ENCODE data around the gene IFNW1. TPM values are rescaled to one million over a fixed set of nuclear protein-coding genes. Genes with fewer than 3 reads are reported as not detected.
A peak's percentile ranks its signal among the peaks of the same experiment; 100 is the strongest.

Gene IFNW1
- total RNA-seq, 1 experiment from 2014 or later, result not detected

DNA sequence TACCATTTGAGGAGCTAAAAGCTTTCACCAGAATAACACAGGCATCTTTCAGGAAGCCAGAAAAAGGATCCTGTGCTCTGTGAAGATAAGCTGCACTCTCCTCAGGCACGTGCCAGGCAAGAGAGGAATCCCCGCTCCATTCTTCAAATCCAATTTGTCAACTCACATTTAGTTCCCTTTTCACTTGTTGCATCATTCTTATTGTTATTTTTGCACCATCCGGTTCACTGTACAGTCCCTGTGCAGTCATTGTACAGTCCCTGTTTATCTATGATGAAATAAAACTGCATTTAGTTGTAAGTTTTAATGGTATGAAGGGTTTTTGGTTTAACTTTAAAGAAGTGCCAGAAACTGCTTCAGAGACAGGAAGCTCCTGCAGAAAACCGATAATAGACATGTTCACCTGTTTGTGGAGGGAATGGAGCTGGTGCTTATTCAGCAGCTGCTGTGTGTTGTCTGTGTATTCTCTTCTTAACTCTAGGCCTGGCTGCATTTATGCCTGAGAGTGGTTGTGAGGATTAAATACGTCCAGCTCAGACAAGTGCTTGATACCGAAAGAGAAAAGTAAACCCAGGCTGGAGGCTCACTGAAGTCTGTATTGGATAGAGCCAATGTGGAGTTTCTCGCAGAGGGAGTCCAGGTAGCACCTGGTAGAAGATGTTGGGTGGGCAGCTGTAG is 22.4 kb downstream of the IFNW1 start (continued):
- TF ChIP-seq, protein P1, sequence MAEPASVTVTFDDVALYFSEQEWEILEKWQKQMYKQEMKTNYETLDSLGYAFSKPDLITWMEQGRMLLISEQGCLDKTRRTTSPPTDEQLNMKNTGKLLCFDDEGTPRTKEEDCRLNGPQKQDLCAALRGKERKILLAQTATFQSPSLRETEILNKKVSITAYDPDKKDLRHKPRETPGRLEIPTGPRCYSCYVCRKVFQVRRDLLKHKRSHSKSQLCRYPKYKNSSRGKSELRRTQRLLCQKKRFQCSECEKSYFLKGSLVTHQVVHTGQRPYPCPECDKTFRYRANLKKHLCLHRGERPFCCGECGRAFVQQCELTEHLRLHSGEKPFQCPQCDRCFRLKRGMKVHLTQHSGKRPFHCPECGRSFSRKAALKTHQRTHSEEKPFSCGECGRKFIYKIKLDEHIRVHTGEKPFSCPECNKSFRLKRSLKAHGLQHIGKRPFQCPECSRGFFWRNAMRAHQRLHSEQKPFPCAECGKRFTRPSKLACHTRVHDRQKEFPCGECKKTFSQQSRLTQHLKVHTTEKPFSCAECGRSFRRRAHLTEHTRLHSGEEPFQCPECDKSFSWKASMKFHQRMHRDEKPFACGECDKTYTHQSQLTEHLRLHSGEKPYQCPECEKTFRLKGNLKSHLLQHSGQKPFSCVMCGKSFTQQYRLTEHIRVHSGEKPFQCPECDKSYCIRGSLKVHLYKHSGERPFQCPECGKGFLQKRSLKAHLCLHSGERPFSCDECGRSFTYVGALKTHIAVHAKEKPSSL (CRISPR knock-in tag; conservative IDR thresholded peaks at IDR 0.05), result no peak
- TF ChIP-seq MYBL2 (CRISPR knock-in tag; IDR thresholded peaks at IDR 0.05), result no peak
- TF ChIP-seq, protein P2, sequence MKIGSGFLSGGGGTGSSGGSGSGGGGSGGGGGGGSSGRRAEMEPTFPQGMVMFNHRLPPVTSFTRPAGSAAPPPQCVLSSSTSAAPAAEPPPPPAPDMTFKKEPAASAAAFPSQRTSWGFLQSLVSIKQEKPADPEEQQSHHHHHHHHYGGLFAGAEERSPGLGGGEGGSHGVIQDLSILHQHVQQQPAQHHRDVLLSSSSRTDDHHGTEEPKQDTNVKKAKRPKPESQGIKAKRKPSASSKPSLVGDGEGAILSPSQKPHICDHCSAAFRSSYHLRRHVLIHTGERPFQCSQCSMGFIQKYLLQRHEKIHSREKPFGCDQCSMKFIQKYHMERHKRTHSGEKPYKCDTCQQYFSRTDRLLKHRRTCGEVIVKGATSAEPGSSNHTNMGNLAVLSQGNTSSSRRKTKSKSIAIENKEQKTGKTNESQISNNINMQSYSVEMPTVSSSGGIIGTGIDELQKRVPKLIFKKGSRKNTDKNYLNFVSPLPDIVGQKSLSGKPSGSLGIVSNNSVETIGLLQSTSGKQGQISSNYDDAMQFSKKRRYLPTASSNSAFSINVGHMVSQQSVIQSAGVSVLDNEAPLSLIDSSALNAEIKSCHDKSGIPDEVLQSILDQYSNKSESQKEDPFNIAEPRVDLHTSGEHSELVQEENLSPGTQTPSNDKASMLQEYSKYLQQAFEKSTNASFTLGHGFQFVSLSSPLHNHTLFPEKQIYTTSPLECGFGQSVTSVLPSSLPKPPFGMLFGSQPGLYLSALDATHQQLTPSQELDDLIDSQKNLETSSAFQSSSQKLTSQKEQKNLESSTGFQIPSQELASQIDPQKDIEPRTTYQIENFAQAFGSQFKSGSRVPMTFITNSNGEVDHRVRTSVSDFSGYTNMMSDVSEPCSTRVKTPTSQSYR (CRISPR knock-in tag; IDR thresholded peaks at IDR 0.05), result no peak
- TF ChIP-seq NR3C1 (CRISPR knock-in tag; conservative IDR thresholded peaks at IDR 0.05; ENCODE audit: low read depth), result no peak
- TF ChIP-seq, protein P3, sequence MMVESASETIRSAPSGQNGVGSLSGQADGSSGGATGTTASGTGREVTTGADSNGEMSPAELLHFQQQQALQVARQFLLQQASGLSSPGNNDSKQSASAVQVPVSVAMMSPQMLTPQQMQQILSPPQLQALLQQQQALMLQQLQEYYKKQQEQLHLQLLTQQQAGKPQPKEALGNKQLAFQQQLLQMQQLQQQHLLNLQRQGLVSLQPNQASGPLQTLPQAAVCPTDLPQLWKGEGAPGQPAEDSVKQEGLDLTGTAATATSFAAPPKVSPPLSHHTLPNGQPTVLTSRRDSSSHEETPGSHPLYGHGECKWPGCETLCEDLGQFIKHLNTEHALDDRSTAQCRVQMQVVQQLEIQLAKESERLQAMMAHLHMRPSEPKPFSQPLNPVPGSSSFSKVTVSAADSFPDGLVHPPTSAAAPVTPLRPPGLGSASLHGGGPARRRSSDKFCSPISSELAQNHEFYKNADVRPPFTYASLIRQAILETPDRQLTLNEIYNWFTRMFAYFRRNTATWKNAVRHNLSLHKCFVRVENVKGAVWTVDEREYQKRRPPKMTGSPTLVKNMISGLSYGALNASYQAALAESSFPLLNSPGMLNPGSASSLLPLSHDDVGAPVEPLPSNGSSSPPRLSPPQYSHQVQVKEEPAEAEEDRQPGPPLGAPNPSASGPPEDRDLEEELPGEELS (CRISPR knock-in tag; IDR thresholded peaks at IDR 0.05), result no peak

DNA sequence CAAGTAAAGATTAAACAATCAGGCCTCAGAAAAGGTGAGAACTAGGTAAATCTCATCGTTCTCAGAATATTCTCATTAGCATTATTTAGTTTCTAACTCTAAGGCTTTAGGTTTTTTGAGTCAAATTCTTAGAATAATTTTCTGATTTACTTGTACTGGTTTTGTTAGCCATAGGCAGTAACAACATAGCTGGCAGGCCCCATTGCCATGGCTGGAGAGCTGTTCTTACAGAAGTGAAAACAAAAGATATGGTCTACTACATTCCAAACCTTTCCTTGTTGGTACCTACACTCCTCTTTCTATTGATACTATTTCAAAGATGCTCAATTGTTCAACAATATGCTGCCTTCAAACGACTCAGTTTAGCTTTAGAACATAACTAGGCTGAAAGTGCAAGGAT is 27.3 kb downstream of the IFNW1 start:
- Mint-ChIP-seq H3K27me3 (ENCODE audit: low read depth) (no peaks in the 10 kb centered on the region), H3K36me3 (no peaks in the 10 kb centered on the region), H3K9me3 (no peaks in the 10 kb centered on the region), H3K4me1 (no peaks in the 10 kb centered on the region), H3K27ac (no peak overlapping the region), H3K4me3 (no peak overlapping the region)
- POLR2A ChIA-PET, result no interaction called here
- TF ChIP-seq ESRRA (CRISPR knock-in tag; IDR thresholded peaks at IDR 0.05; ENCODE audit: borderline replicate concordance), result no peak
- TF ChIP-seq, protein P4, sequence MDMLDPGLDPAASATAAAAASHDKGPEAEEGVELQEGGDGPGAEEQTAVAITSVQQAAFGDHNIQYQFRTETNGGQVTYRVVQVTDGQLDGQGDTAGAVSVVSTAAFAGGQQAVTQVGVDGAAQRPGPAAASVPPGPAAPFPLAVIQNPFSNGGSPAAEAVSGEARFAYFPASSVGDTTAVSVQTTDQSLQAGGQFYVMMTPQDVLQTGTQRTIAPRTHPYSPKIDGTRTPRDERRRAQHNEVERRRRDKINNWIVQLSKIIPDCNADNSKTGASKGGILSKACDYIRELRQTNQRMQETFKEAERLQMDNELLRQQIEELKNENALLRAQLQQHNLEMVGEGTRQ (CRISPR knock-in tag; IDR thresholded peaks at IDR 0.05), result no peak
- TF ChIP-seq CREM (CRISPR knock-in tag; IDR thresholded peaks at IDR 0.05), result no peak
- CTCF ChIA-PET, result interaction anchor here (0.8 kb wide), 1 partner anchor 35 kb away, joined by 3 read pairs; no protein-coding TSS in a partner anchor
- ATAC-seq (no peak), DNase-seq (ENCODE audit: low spot score) (no peak)

DNA sequence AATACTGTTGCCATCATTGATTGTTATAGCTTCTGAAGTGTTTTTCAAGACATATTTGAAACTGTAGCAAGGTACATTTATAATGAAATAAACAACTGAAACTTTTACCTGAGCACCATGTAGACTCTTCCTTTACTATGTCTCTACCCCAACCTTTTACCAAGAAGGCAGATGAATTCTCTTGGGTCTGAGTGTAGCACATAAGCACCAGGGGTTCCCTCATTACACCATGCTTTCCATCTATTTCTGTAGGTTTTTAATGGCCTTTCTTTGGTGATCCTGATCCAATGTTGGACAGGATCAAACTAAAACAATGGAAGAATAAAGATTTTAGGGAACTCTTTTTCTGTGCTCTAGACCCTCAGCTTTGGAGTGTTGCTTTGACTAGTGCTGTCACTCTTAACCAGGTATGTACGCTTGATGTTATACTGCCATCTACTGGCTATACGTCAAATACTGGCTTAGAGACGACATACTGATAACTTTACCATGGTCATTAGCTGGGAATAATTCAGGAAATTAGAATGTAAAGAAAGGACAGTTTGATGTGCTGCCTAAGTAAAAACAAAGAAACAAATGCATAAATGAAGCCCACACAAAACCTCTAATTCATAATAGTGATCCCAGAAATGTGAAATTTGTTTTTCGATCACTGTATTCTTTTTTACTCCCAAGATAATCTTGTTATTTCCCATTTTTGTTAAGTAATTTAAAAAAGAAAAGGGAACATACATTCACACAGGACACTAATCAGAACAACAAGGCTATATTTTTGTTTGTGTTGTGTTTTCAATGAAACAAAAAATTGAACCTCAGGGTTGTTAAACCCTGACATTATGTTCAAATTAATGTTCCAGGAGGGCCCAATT is 30.7 kb downstream of the IFNW1 start:
- ChIA-PET CTCF (interaction anchor here (0.5 to 2.4 kb wide), 48 partner anchors 8 to 921 kb away, joined by 3 to 18 read pairs (median 4); partner anchors contain the start of genes FOCAD, IFNB1 and MLLT3), POLR2A (interaction anchor here (0.6 kb wide), 1 partner anchor 29 kb away, joined by 3 read pairs; no protein-coding TSS in a partner anchor)
- ATAC-seq, result peak; percentile 96
- TF ChIP-seq, protein P5, sequence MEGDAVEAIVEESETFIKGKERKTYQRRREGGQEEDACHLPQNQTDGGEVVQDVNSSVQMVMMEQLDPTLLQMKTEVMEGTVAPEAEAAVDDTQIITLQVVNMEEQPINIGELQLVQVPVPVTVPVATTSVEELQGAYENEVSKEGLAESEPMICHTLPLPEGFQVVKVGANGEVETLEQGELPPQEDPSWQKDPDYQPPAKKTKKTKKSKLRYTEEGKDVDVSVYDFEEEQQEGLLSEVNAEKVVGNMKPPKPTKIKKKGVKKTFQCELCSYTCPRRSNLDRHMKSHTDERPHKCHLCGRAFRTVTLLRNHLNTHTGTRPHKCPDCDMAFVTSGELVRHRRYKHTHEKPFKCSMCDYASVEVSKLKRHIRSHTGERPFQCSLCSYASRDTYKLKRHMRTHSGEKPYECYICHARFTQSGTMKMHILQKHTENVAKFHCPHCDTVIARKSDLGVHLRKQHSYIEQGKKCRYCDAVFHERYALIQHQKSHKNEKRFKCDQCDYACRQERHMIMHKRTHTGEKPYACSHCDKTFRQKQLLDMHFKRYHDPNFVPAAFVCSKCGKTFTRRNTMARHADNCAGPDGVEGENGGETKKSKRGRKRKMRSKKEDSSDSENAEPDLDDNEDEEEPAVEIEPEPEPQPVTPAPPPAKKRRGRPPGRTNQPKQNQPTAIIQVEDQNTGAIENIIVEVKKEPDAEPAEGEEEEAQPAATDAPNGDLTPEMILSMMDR (IDR thresholded peaks at IDR 0.05), result peak; percentile 66
- TF ChIP-seq ZNF671 (CRISPR knock-in tag; IDR thresholded peaks at IDR 0.05) (no peak), MYBL2 (CRISPR knock-in tag; IDR thresholded peaks at IDR 0.05) (no peak)
- DNase-seq (ENCODE audit: low spot score), result no peak
- Mint-ChIP-seq H3K27ac (no peak overlapping the region), H3K27me3 (ENCODE audit: low read depth) (no peaks in the 10 kb centered on the region), H3K36me3 (no peaks in the 10 kb centered on the region), H3K4me3 (no peak overlapping the region), H3K9me3 (no peaks in the 10 kb centered on the region), H3K4me1 (no peaks in the 10 kb centered on the region)

Measured in WTC11 (cell line).